Neural cell (in vitro differentiated cells): ENCODE results near the gene TIAM2. TPM values are rescaled to one million over a fixed set of nuclear protein-coding genes. Genes with fewer than 3 reads are reported as not detected.

ENCODE experiments used
- H2AFZ ChIP-seq: fragments of 200-600, 300-800 bp; sonication (generic), shearing (Covaris generic); 2 replicates; pipeline ENCODE4 v1.6.0; 2014; ENCODE audit warnings: low read depth, mild to moderate bottlenecking, antibody characterized with exemption, low read length, moderate library complexity
- H3F3A ChIP-seq: fragments of 200-600 bp; shearing (Covaris generic); 2 replicates; pipeline ENCODE4 v1.6.1; 2016; ENCODE audit warnings: mild to moderate bottlenecking, moderate library complexity, mixed read lengths, antibody characterized with exemption, low read length; ENCODE audit not compliant: insufficient read depth, poor library complexity, severe bottlenecking
- H3K27ac ChIP-seq: fragments of 200-600, 300-800 bp; sonication (generic), shearing (Covaris generic); 2 replicates; pipeline ENCODE4 v1.5.1; 2014; ENCODE audit warnings: mild to moderate bottlenecking, low read length, moderate library complexity
- H3K27me3 ChIP-seq: fragments of 300-800, 200-600 bp; sonication (generic), shearing (Covaris generic); 2 replicates; pipeline ENCODE4 v1.6.0; 2014; ENCODE audit warnings: mild to moderate bottlenecking, low read depth, low read length, moderate library complexity; ENCODE audit not compliant: insufficient read depth
- H3K36me3 ChIP-seq: fragments of 300-800, 200-600 bp; sonication (generic), shearing (Covaris generic); 2 replicates; pipeline ENCODE4 v1.5.1; 2014; ENCODE audit warnings: mild to moderate bottlenecking, antibody characterized with exemption, low read length, moderate library complexity; ENCODE audit not compliant: insufficient read depth
- H3K4me2 ChIP-seq: fragments of 300-800, 200-600 bp; sonication (generic), shearing (Covaris generic); 2 replicates; pipeline ENCODE4 v1.6.0; 2014; ENCODE audit warnings: mild to moderate bottlenecking, low read length
- H3K4me3 ChIP-seq: fragments of 300-800, 200-600 bp; sonication (generic), shearing (Covaris generic); 2 replicates; pipeline ENCODE4 v1.5.1; 2014; ENCODE audit warnings: mild to moderate bottlenecking, low read length, moderate library complexity
- H3K79me2 ChIP-seq: fragments of 200-600 bp; shearing (Covaris generic); replicated peaks from 2 replicates; pipeline ENCODE4 v1.6.0; 2014; ENCODE audit warnings: mild to moderate bottlenecking, low read length, moderate library complexity; ENCODE audit not compliant: insufficient read depth
- H3K9ac ChIP-seq: fragments of 300-800, 200-600 bp; sonication (generic), shearing (Covaris generic); 2 replicates; pipeline ENCODE4 v1.6.1; 2016; ENCODE audit warnings: mild to moderate bottlenecking, low read length, mixed read lengths
- H3K9me2 ChIP-seq: fragments of 200-600 bp; shearing (Covaris generic); 2 replicates; pipeline ENCODE4 v1.6.1; 2016; ENCODE audit warnings: mild to moderate bottlenecking, low read length, mixed read lengths; ENCODE audit not compliant: insufficient read depth
- H3K9me3 ChIP-seq: fragments of 200-600, 300-800 bp; sonication (generic), shearing (Covaris generic); 2 replicates; pipeline ENCODE4 v1.6.1; 2016; ENCODE audit warnings: mild to moderate bottlenecking, mixed run types, low read length, moderate library complexity, mixed read lengths
- H4K20me1 ChIP-seq: fragments of 200-600 bp; shearing (Covaris generic); 2 replicates; pipeline ENCODE4 v1.6.1; 2016; ENCODE audit warnings: mild to moderate bottlenecking, mixed run types; ENCODE audit not compliant: insufficient read depth
- CTCF ChIP-seq: fragments of 450-650 bp; IDR thresholded peaks from 2 replicates; pipeline ENCODE4 v1.5.1; 2014; ENCODE audit warnings: antibody characterized with exemption, mild to moderate bottlenecking, moderate library complexity; ENCODE audit not compliant: poor library complexity, severe bottlenecking
- EP300 ChIP-seq: fragments of 450-650 bp; conservative IDR thresholded peaks from 2 replicates; pipeline ENCODE4 v1.6.1; 2014; ENCODE audit warnings: antibody characterized with exemption, mild to moderate bottlenecking, moderate library complexity; ENCODE audit not compliant: poor library complexity, severe bottlenecking
- EZH2 ChIP-seq: fragments of 200-600, 300-800 bp; shearing (Covaris generic), sonication (generic); IDR thresholded peaks from 2 replicates; pipeline ENCODE4 v1.6.1; 2014; ENCODE audit warnings: antibody characterized with exemption, low read length, borderline replicate concordance, mild to moderate bottlenecking; ENCODE audit not compliant: insufficient read depth, poor library complexity, severe bottlenecking
- MXI1 ChIP-seq: fragments of 450-650 bp; conservative IDR thresholded peaks from 2 replicates; pipeline ENCODE4 v1.6.1; 2014; ENCODE audit warnings: antibody characterized with exemption, mild to moderate bottlenecking; ENCODE audit not compliant: poor library complexity, severe bottlenecking
- POLR2AphosphoS5 ChIP-seq: IDR thresholded peaks from 2 replicates; pipeline ENCODE4 v1.6.1; 2012
- RAD21 ChIP-seq: fragments of 450-650 bp; conservative IDR thresholded peaks from 2 replicates; pipeline ENCODE4 v1.6.1; 2014; ENCODE audit warnings: antibody characterized with exemption, mild to moderate bottlenecking, moderate library complexity
- REST ChIP-seq: IDR thresholded peaks from 2 replicates; pipeline ENCODE4 v1.6.1; 2012; ENCODE audit warnings: borderline replicate concordance
- SMC3 ChIP-seq: fragments of 450-650 bp; conservative IDR thresholded peaks from 2 replicates; pipeline ENCODE4 v1.6.1; 2014; ENCODE audit warnings: antibody characterized with exemption, mild to moderate bottlenecking, moderate library complexity; ENCODE audit not compliant: poor library complexity
- TAF1 ChIP-seq: IDR thresholded peaks from 2 replicates; pipeline ENCODE4 v1.6.1; 2012; ENCODE audit warnings: low read depth
- polyA plus RNA-seq: library from polyadenylated mRNA; depleted of rRNA; stranded (reverse); fragments of >200 nt; gene quantifications from 2 replicates; pipeline ENCODE4 v1.2.3, GENCODE V29; 2014

The TIAM2 gene
- polyA plus RNA-seq, 1 donor from 2014 or later, result 73.3 TPM

GRCh38 chr6:155066921-155067680, 72.0 kb downstream of the TIAM2 start:
- no peaks in the 10 kb centered on the region for H3K27me3 ChIP-seq
- no peaks in the 10 kb centered on the region for H3F3A ChIP-seq
- no peak overlapping the region for H3K4me2 ChIP-seq
- no peaks in the 10 kb centered on the region for H3K9me3 ChIP-seq
- TF ChIP-seq RAD21 (no peak), TAF1 (no peak), EP300 (no peak), CTCF (no peak), EZH2 (no peak), MXI1 (no peak), SMC3 (no peak), REST (no peak), POLR2AphosphoS5 (no peak)
- H3K4me3 ChIP-seq, result no peak overlapping the region
- H3K27ac ChIP-seq, result no peak overlapping the region
- no peak overlapping the region for H3K9ac ChIP-seq
- H4K20me1 ChIP-seq, result no peaks in the 10 kb centered on the region
- no peaks in the 10 kb centered on the region for H3K36me3 ChIP-seq
- H3K9me2 ChIP-seq, result no peaks in the 10 kb centered on the region
- no peak overlapping the region for H2AFZ ChIP-seq
- no peaks in the 10 kb centered on the region for H3K79me2 ChIP-seq

- no peak for TF ChIP-seq MXI1
- TF ChIP-seq REST, result no peak
- no peak for TF ChIP-seq RAD21
- no peak for TF ChIP-seq EP300
- no peak for TF ChIP-seq POLR2AphosphoS5
- TF ChIP-seq SMC3, result no peak
- TF ChIP-seq CTCF, result no peak
- TF ChIP-seq TAF1, result no peak
- TF ChIP-seq EZH2, result no peak
- H3K36me3 ChIP-seq, result no peaks in the 10 kb centered on the region
- no peak overlapping the region for H3K27ac ChIP-seq
Observed at GRCh38 chr6:155067956-155068615, 73.0 kb downstream of the TIAM2 start.

More at GRCh38 chr6:155067956-155068615, 73.0 kb downstream of the TIAM2 start:
- Histone ChIP-seq H3K9me2 (no peaks in the 10 kb centered on the region), H3K9me3 (no peaks in the 10 kb centered on the region), H3K4me3 (no peak overlapping the region), H3K79me2 (no peaks in the 10 kb centered on the region), H3K9ac (no peak overlapping the region), H3F3A (no peaks in the 10 kb centered on the region), H3K27me3 (no peaks in the 10 kb centered on the region), H4K20me1 (no peaks in the 10 kb centered on the region), H3K4me2 (no peak overlapping the region), H2AFZ (no peak overlapping the region)
